ES-I3 (cell line): ENCODE results near the gene SMYD2.
A peak's percentile ranks its signal among the peaks of the same experiment; 100 is the strongest.
"Not testable (repeated sequence)": the region's sequence is repeated elsewhere in the genome, so short reads cannot be mapped to it uniquely, and the experiment has no call there.

Source experiments
- H3K36me3 ChIP-seq: 2 replicates; pipeline ENCODE4 v1.6.1; 2013; ENCODE audit warnings: mild to moderate bottlenecking, low read length, control low read depth, moderate library complexity; ENCODE audit not compliant: insufficient read depth
- H3K4me1 ChIP-seq: 2 replicates; pipeline ENCODE4 v1.6.1; 2013; ENCODE audit warnings: mild to moderate bottlenecking, control low read depth, low read length; ENCODE audit not compliant: insufficient read depth
- H3K9ac ChIP-seq: 2 replicates; pipeline ENCODE4 v1.6.1; 2013; ENCODE audit warnings: low read depth, mild to moderate bottlenecking, low read length, moderate library complexity
- H3K9me3 ChIP-seq: 2 replicates; pipeline ENCODE4 v1.6.1; 2013; ENCODE audit warnings: mild to moderate bottlenecking, low read length, moderate library complexity; ENCODE audit not compliant: control insufficient read depth, insufficient read depth

The SMYD2 gene

GRCh38 chr1:214260561-214261205 is 20.3 kb upstream of the SMYD2 start:
- Histone ChIP-seq H3K36me3 (no peaks in the 10 kb centered on the region), H3K9ac (no peak overlapping the region), H3K4me1 (peaks cover 7% of the 10 kb centered on the region), H3K9me3 (no peaks in the 10 kb centered on the region)

- peaks cover 7% of the 10 kb centered on the region for H3K4me1 ChIP-seq
- H3K9me3 ChIP-seq: no peaks in the 10 kb centered on the region
- no peaks in the 10 kb centered on the region for H3K36me3 ChIP-seq
- H3K9ac ChIP-seq: no peak overlapping the region
Measured at GRCh38 chr1:214261206-214262123, 19.5 kb upstream of the SMYD2 start.

DNA sequence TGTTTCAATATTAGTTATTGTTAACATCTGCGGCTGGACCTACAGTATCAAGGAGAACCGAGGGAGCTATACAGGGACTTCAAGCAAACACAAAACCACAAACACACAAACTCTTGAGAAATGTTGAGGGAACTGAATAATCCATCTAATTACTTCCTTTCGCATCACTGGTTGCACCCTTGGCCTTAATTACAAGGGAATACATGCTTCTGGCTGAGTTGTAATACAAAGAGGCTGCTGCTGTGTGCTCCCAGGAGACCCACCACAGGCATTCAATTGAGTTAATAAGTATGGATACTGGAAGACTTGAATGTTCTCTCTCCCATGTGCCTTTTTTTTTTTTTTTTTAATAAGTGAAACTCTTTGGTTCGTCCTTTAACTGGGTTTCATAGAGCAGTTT is 16.8 kb upstream of the SMYD2 start:
- Histone ChIP-seq H3K4me1 (peaks cover 6% of the 10 kb centered on the region), H3K36me3 (no peaks in the 10 kb centered on the region), H3K9ac (no peak overlapping the region), H3K9me3 (no peaks in the 10 kb centered on the region)

- no peaks in the 10 kb centered on the region for H3K9me3 ChIP-seq
Measured at GRCh38 chr1:214264976-214265375, 16.0 kb upstream of the SMYD2 start.

GRCh38 chr1:214270097-214270650 is 10.8 kb upstream of the SMYD2 start:
- no peaks in the 10 kb centered on the region for H3K36me3 ChIP-seq
- no peaks in the 10 kb centered on the region for H3K9me3 ChIP-seq
- H3K4me1 ChIP-seq: peaks cover 9% of the 10 kb centered on the region; the same call in 1 of the 2 replicates
- H3K9ac ChIP-seq: no peak overlapping the region

More at GRCh38 chr1:214264976-214265375, 16.0 kb upstream of the SMYD2 start:
- Histone ChIP-seq H3K36me3 (no peaks in the 10 kb centered on the region), H3K4me1 (no peaks in the 10 kb centered on the region), H3K9ac (no peak overlapping the region)

DNA sequence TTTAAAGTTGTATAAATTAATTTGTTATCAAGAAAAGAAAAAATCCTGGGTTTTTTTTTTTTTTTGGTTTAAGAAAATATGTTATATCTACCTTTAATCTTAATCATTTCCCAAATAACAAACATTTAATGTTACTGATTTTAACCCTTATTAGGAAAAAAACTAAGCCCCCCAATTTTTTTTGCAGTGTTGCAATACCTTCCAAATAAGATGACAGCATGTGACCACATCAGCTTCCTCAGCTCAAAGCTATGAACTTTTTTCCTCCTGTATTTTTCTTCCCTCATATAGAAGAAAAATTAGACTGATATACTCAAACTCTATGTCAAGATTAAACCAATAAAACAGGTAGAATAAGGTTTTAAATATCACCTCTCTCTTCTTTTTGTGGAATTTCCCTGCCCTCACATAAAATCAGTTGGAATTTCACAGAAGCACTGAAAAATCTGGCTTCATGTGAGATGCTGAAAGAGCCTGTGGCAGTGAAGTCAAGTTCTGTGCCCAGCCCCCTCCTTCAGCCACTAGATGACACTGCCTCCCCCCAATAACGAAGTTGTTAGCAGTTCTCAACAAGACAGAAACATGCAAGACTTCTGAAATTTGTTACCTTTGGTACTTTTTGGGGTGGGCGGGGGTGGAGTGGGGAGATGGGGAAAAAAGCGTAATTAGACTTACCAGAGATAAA is 9.6 kb upstream of the SMYD2 start:
- Histone ChIP-seq H3K9ac (no peak overlapping the region), H3K9me3 (no peaks in the 10 kb centered on the region), H3K4me1 (peaks cover 9% of the 10 kb centered on the region; the same call in 1 of the 2 replicates), H3K36me3 (no peaks in the 10 kb centered on the region)

DNA sequence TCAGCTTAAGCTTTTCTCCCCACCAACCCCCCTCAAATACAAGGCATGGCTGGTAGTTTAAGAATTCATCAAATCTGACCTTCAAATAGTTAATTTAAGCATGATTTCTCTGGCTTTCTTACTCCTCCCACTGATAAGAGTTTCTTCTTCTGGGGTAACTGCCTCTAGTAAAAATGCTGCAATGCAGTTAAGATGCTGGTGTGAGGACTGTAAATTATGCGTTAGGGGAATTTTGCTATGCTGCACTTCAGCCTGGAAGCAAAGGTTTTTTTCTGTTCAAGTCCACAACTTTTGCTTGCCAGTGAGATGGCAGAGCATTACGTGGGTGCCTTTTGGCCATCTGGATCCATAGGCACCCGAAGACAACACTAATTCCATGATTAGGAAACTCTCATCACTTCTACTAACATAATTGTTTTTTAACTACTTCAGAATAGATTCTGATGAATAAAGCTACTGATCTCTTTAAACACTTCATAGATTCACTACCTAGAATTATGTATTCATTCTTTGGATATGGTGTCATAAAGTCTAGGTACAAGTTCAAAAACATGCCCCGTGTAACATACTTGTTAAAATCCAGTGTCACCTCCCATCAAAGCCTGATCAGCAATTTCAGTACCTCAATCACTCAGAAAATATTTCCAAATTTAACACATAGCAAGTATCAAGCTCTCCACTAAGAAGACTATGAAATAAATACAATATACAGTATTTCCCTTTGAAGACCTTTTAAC is 8.8 kb upstream of the SMYD2 start:
- Histone ChIP-seq H3K9me3 (no peaks in the 10 kb centered on the region), H3K36me3 (no peaks in the 10 kb centered on the region), H3K9ac (no peak overlapping the region), H3K4me1 (peaks cover 10% of the 10 kb centered on the region)

DNA sequence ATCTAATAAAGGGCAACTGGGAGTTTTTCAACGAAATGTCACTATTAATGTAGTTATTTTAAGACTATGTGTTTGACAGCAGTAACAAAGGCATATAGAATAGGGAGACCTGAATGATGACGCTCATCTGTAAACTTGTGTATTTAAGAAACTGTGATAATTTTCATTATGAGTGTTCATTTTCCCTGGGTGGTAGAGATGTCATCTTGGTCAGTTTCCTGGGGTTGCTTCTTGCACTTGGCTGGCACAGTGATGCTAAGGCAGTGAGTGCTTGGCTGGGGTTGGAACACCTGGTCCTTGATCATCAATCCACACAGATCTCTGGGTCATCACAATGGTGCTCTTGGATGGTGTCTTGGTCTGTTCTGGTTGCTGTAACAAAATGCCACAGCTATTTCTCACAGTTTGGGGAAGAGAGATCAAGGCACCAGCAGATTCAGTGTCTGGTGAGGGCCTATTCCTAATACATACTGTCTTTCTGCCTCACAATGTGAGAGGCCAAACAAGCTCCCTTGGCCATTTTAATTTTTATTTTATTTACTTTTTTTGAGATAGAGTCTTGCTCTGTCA is 7.9 kb upstream of the SMYD2 start:
- peaks cover 19% of the 10 kb centered on the region for H3K4me1 ChIP-seq
- no peak overlapping the region for H3K9ac ChIP-seq
- no peaks in the 10 kb centered on the region for H3K36me3 ChIP-seq
- no peaks in the 10 kb centered on the region for H3K9me3 ChIP-seq

DNA sequence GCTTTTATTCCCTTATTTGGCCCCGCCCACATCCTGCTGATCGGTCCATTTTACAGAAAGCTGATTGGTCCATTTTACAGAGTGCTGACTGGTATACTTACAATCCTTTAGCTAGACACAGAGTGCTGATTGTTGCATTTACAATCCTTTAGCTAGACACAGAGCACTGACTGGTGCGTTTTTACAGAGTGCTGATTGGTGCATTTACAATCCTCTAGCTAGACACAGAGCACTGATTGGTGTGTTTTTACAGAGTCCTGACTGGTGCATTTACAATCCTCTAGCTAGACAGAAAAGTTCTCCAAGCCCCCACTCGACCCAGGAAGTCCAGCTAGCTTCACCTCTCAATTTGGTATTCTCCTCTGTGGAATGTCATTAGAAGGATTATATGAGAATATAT is 5.3 kb upstream of the SMYD2 start:
- not testable (repeated sequence) for H3K9ac ChIP-seq, H3K36me3 ChIP-seq, H3K9me3 ChIP-seq
- H3K4me1 ChIP-seq: peaks cover 29% of the 10 kb centered on the region

DNA sequence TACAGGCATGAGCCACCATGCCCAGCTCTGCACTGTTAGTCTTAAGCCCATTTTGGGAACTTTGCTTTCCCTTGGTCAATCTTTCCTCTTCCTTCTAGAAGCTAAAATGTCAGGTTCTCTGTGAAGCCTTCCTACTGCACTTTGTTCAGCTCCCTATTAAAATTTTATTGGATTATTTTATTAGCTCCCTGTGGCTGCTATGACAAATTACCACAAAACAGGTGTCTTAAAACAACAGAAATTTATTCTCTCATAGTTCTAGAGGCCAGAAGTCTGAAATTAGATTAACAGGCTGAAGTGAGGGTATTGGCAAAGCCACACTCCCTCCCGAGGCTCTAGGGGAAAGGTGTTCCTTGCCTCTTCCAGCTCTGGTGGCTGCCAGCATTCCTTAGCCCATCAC is 4.2 kb upstream of the SMYD2 start:
- Histone ChIP-seq H3K9ac (no peak overlapping the region), H3K4me1 (peaks cover 23% of the 10 kb centered on the region), H3K36me3 (no peaks in the 10 kb centered on the region; the same call in 1 of the 2 replicates), H3K9me3 (no peaks in the 10 kb centered on the region)

DNA sequence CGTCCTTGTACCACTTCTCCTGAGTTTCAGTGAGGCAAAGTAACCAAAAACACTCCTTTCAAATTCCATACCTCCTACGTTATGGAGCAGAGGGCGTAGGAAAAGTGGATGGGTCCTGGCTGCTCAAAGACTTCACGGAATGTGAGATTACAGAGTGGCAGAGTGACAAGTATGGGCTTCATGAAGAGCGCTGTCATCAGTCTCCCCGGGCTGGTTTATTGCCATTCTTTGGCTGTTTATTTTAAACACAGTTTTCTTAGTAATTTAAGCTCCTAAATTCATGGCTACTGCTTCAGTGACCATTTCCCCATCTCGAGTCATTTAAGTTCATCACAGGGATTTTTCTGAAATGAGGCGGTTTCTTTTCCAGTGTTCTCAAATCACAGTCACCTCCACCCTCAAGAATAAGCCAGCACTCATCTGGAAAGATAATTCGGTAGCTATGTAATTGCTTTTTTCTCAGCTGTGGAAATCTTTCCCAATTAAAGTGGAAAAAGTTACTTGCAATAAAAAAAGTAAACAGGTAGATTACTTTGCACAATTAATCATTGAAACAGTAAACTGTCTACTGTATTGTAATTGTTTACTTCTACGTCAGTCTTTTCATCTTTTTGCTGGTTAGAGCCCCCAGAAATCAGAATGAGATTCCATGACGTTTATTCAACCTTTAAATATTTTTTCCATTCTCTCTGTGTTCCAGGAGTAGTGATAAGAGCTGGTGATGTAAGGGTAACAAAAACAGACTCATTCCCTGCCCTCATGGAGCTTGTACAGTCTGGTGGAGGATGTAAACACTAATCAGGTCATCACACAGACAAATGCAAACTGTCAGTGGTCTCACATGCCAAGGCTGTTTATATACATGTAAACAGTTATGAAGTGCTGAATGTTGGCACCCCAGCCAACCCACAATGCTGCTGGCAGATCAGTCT is 3.0 kb upstream of the SMYD2 start:
- no peak overlapping the region for H3K9ac ChIP-seq
- peaks cover 26% of the 10 kb centered on the region for H3K4me1 ChIP-seq
- H3K9me3 ChIP-seq: no peaks in the 10 kb centered on the region
- no peaks in the 10 kb centered on the region; the same call in 1 of the 2 replicates for H3K36me3 ChIP-seq

GRCh38 chr1:214280386-214281020 is 456 bp upstream of the SMYD2 start:
- Histone ChIP-seq H3K4me1 (peaks cover 31% of the 10 kb centered on the region), H3K36me3 (no peaks in the 10 kb centered on the region; the same call in 1 of the 2 replicates), H3K9me3 (no peaks in the 10 kb centered on the region), H3K9ac (peak overlapping the region; percentile 70)
